GM12874 (cell line): ENCODE results near the gene OR4E1.

Source experiments
- TF ChIP-seq, protein P1 (sequence below): IDR thresholded peaks from 2 replicates; pipeline ENCODE4 v1.5.1; 2011; ENCODE audit warnings: low read depth, mild to moderate bottlenecking, control low read depth, low read length, moderate library complexity; ENCODE audit not compliant: insufficient read depth

The OR4E1 gene

GRCh38 chr14:21652209-21652808 is 21.3 kb downstream of the OR4E1 start:
- TF ChIP-seq, protein P1, sequence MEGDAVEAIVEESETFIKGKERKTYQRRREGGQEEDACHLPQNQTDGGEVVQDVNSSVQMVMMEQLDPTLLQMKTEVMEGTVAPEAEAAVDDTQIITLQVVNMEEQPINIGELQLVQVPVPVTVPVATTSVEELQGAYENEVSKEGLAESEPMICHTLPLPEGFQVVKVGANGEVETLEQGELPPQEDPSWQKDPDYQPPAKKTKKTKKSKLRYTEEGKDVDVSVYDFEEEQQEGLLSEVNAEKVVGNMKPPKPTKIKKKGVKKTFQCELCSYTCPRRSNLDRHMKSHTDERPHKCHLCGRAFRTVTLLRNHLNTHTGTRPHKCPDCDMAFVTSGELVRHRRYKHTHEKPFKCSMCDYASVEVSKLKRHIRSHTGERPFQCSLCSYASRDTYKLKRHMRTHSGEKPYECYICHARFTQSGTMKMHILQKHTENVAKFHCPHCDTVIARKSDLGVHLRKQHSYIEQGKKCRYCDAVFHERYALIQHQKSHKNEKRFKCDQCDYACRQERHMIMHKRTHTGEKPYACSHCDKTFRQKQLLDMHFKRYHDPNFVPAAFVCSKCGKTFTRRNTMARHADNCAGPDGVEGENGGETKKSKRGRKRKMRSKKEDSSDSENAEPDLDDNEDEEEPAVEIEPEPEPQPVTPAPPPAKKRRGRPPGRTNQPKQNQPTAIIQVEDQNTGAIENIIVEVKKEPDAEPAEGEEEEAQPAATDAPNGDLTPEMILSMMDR, result no peak

- TF ChIP-seq, protein P1, result no peak
Observed at GRCh38 chr14:21647380-21647779, 26.2 kb downstream of the OR4E1 start.

GRCh38 chr14:21643407-21643806 is 30.2 kb downstream of the OR4E1 start:
- TF ChIP-seq, protein P1, result no peak

GRCh38 chr14:21642683-21643082 is 30.9 kb downstream of the OR4E1 start:
- TF ChIP-seq, protein P1, result no peak

DNA sequence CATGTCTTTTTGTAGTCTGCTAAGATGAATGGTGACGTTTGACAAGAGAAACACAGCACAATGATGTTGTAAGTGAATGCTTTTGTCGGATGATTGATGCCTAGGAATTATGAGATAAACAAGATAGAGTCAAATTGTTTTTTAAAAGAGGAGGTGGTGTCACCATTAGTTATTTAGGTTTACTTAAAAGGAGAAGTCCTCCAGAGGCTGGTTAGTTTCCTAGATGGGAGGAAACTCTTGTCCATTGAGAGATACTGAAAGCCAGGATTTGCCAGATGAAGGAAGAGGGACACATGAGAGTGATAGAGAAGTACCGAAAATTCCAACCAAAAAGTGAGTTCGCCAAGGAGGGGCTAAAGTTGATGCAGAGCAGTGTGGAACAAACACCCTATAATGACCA is 38.8 kb downstream of the OR4E1 start, which contains the start of gene OR10G2:
Gene OR10G2 (minus strand): TSS at position 101 of the 400 bp plus-strand sequence. CDS start 98 bp downstream, at position 3.
- TF ChIP-seq, protein P1, result no peak

DNA sequence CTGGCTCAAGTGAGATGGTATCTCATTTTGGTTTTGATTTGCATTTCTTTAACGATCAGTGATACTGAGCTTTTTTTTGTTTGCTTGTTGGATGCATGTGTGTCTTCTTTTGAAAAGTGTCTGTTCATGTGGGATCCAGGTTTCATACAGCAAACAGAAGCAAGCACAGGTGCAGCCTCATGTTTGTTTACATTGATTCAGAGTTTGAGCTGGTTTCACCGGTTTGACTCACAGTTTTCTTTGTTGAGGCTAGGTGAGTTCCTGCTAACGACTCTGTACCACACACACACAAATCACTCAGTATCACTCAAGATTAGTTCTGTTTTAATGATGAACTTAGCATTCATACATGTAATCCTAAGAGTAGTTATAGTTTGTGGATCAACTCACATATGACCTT is 42.5 kb downstream of the OR4E1 start:
- TF ChIP-seq, protein P1, result no peak

GRCh38 chr14:21626491-21627230 is 47.0 kb downstream of the OR4E1 start:
- TF ChIP-seq, protein P1, result no peak
